Neural cell (in vitro differentiated cells): Measurements from ENCODE around the gene MECP2. TPM values are rescaled to one million over a fixed set of nuclear protein-coding genes. Genes with fewer than 3 reads are reported as not detected.

ENCODE experiments used
- H2AFZ ChIP-seq: fragments of 200-600, 300-800 bp; sonication (generic), shearing (Covaris generic); 2 replicates; pipeline ENCODE4 v1.6.0; 2014; ENCODE audit warnings: low read depth, mild to moderate bottlenecking, antibody characterized with exemption, low read length, moderate library complexity
- H3F3A ChIP-seq: fragments of 200-600 bp; shearing (Covaris generic); 2 replicates; pipeline ENCODE4 v1.6.1; 2016; ENCODE audit warnings: mild to moderate bottlenecking, moderate library complexity, mixed read lengths, antibody characterized with exemption, low read length; ENCODE audit not compliant: insufficient read depth, poor library complexity, severe bottlenecking
- H3K27ac ChIP-seq: fragments of 200-600, 300-800 bp; sonication (generic), shearing (Covaris generic); 2 replicates; pipeline ENCODE4 v1.5.1; 2014; ENCODE audit warnings: mild to moderate bottlenecking, low read length, moderate library complexity
- H3K27me3 ChIP-seq: fragments of 300-800, 200-600 bp; sonication (generic), shearing (Covaris generic); 2 replicates; pipeline ENCODE4 v1.6.0; 2014; ENCODE audit warnings: mild to moderate bottlenecking, low read depth, low read length, moderate library complexity; ENCODE audit not compliant: insufficient read depth
- H3K36me3 ChIP-seq: fragments of 300-800, 200-600 bp; sonication (generic), shearing (Covaris generic); 2 replicates; pipeline ENCODE4 v1.5.1; 2014; ENCODE audit warnings: mild to moderate bottlenecking, antibody characterized with exemption, low read length, moderate library complexity; ENCODE audit not compliant: insufficient read depth
- H3K4me2 ChIP-seq: fragments of 300-800, 200-600 bp; sonication (generic), shearing (Covaris generic); 2 replicates; pipeline ENCODE4 v1.6.0; 2014; ENCODE audit warnings: mild to moderate bottlenecking, low read length
- H3K4me3 ChIP-seq: fragments of 300-800, 200-600 bp; sonication (generic), shearing (Covaris generic); 2 replicates; pipeline ENCODE4 v1.5.1; 2014; ENCODE audit warnings: mild to moderate bottlenecking, low read length, moderate library complexity
- H3K79me2 ChIP-seq: fragments of 200-600 bp; shearing (Covaris generic); replicated peaks from 2 replicates; pipeline ENCODE4 v1.6.0; 2014; ENCODE audit warnings: mild to moderate bottlenecking, low read length, moderate library complexity; ENCODE audit not compliant: insufficient read depth
- H3K9ac ChIP-seq: fragments of 300-800, 200-600 bp; sonication (generic), shearing (Covaris generic); 2 replicates; pipeline ENCODE4 v1.6.1; 2016; ENCODE audit warnings: mild to moderate bottlenecking, low read length, mixed read lengths
- H3K9me2 ChIP-seq: fragments of 200-600 bp; shearing (Covaris generic); 2 replicates; pipeline ENCODE4 v1.6.1; 2016; ENCODE audit warnings: mild to moderate bottlenecking, low read length, mixed read lengths; ENCODE audit not compliant: insufficient read depth
- H3K9me3 ChIP-seq: fragments of 200-600, 300-800 bp; sonication (generic), shearing (Covaris generic); 2 replicates; pipeline ENCODE4 v1.6.1; 2016; ENCODE audit warnings: mild to moderate bottlenecking, mixed run types, low read length, moderate library complexity, mixed read lengths
- H4K20me1 ChIP-seq: fragments of 200-600 bp; shearing (Covaris generic); 2 replicates; pipeline ENCODE4 v1.6.1; 2016; ENCODE audit warnings: mild to moderate bottlenecking, mixed run types; ENCODE audit not compliant: insufficient read depth
- EP300 ChIP-seq: fragments of 450-650 bp; conservative IDR thresholded peaks from 2 replicates; pipeline ENCODE4 v1.6.1; 2014; ENCODE audit warnings: antibody characterized with exemption, mild to moderate bottlenecking, moderate library complexity; ENCODE audit not compliant: poor library complexity, severe bottlenecking
- EZH2 ChIP-seq: fragments of 200-600, 300-800 bp; shearing (Covaris generic), sonication (generic); IDR thresholded peaks from 2 replicates; pipeline ENCODE4 v1.6.1; 2014; ENCODE audit warnings: antibody characterized with exemption, low read length, borderline replicate concordance, mild to moderate bottlenecking; ENCODE audit not compliant: insufficient read depth, poor library complexity, severe bottlenecking
- MXI1 ChIP-seq: fragments of 450-650 bp; conservative IDR thresholded peaks from 2 replicates; pipeline ENCODE4 v1.6.1; 2014; ENCODE audit warnings: antibody characterized with exemption, mild to moderate bottlenecking; ENCODE audit not compliant: poor library complexity, severe bottlenecking
- POLR2AphosphoS5 ChIP-seq: IDR thresholded peaks from 2 replicates; pipeline ENCODE4 v1.6.1; 2012
- RAD21 ChIP-seq: fragments of 450-650 bp; conservative IDR thresholded peaks from 2 replicates; pipeline ENCODE4 v1.6.1; 2014; ENCODE audit warnings: antibody characterized with exemption, mild to moderate bottlenecking, moderate library complexity
- REST ChIP-seq: IDR thresholded peaks from 2 replicates; pipeline ENCODE4 v1.6.1; 2012; ENCODE audit warnings: borderline replicate concordance
- SMC3 ChIP-seq: fragments of 450-650 bp; conservative IDR thresholded peaks from 2 replicates; pipeline ENCODE4 v1.6.1; 2014; ENCODE audit warnings: antibody characterized with exemption, mild to moderate bottlenecking, moderate library complexity; ENCODE audit not compliant: poor library complexity
- TAF1 ChIP-seq: IDR thresholded peaks from 2 replicates; pipeline ENCODE4 v1.6.1; 2012; ENCODE audit warnings: low read depth
- polyA plus RNA-seq: library from polyadenylated mRNA; depleted of rRNA; stranded (reverse); fragments of >200 nt; gene quantifications from 2 replicates; pipeline ENCODE4 v1.2.3, GENCODE V29; 2014
- TF ChIP-seq, protein P1 (sequence below): fragments of 450-650 bp; IDR thresholded peaks from 2 replicates; pipeline ENCODE4 v1.5.1; 2014; ENCODE audit warnings: antibody characterized with exemption, mild to moderate bottlenecking, moderate library complexity; ENCODE audit not compliant: poor library complexity, severe bottlenecking

Gene MECP2
- polyA plus RNA-seq, 1 donor from 2014 or later = 14.5 TPM

GRCh38 chrX:154020536-154021115 lies 76.9 kb downstream of the MECP2 start:
- no peaks in the 10 kb centered on the region for H3K9me3 ChIP-seq
- no peaks in the 10 kb centered on the region for H3F3A ChIP-seq
- H3K4me2 ChIP-seq = no peak overlapping the region
- no peaks in the 10 kb centered on the region for H4K20me1 ChIP-seq
- H3K9me2 ChIP-seq = no peaks in the 10 kb centered on the region
- H3K4me3 ChIP-seq = peak overlapping the region; percentile 31
- H2AFZ ChIP-seq = no peak overlapping the region
- H3K9ac ChIP-seq = no peak overlapping the region
- H3K36me3 ChIP-seq = no peaks in the 10 kb centered on the region
- no peaks in the 10 kb centered on the region for H3K27me3 ChIP-seq
- no peak overlapping the region for H3K27ac ChIP-seq
- H3K79me2 ChIP-seq = no peaks in the 10 kb centered on the region
- TF ChIP-seq MXI1 (no peak), EZH2 (no peak), POLR2AphosphoS5 (no peak)

DNA sequence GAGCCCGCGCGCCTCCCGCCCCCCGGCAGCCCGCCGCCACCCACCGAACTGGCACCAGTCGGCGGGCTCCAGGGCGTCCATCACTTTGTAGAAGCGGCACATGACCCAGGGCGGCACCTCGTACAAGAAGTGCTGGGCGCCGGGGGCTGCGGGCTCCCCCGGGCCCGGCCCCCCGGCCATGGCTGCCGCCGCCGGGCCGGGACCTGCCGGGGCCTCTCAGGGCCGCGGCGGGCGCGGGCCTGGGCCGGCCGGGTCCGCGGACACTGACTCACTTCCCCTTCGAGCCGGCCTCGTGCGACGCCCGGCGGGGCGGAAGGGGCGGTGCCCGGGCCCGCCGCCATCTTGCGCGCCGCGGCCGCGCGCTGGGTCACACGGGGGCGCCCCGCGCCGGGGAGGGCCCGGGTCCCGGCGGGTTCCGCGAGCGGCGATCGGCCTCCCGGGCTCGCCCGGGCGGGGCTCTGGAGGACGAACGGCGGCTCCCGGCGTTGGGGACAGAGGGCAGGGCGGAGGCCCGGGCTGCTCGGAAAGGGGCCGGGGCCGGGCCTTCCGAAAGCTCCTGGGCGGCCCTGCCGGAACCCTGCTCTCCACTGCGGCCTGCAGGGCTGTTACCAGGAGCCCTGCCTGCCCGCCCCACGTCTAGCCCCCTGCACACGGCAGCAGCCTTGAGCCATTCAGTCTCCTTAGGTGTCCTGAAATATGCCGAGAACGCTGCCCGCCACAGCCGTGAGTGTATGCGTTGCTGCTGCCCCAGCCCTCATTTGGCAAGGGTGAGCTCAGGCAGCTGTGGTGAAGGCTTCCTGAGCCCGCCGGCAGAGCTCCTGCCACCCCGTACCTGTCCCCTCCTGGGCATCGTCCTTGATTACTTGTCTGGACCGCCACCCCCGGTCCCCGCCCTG lies 77.6 kb downstream of the MECP2 start, which contains the start of gene IRAK1:
IRAK1 (minus strand) TSS at position 270 of the 896 bp plus-strand sequence; CDS start at position 180, 90 bp downstream.
- no peak for TF ChIP-seq EZH2
- TF ChIP-seq MXI1 = no peak
- no peak for TF ChIP-seq RAD21

DNA sequence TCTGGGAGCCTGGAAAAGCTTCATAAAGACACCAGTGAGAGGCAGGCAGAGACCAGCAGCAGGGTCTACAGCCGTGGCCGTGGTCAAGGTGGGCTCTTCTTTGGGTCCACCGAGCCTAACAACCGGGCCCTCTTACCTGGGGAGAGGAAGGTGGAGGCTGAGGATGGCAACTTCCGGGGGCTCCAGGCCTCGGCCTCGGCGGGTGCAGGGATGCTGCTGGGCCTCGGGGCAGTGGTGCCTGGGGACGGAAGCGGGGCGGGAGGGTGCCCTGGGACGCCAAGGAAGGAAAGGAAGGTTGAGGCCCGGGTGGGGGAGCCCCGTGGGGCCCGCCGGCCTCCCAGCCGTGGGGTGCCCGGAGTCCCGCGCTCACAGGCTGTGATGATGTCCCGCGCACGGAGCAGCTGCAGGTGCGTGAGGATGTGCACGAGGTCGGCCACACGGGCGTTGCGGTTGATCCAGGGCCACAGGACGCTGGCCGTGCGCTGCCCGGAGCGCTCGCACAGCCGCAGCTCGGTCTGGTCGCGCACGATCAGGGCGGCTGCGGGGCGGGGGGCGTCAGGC lies 78.4 kb downstream of the MECP2 start:
- Histone ChIP-seq H2AFZ (no peak overlapping the region), H3K4me3 (no peak overlapping the region), H3K9me3 (no peaks in the 10 kb centered on the region), H3K9me2 (no peaks in the 10 kb centered on the region), H3K27me3 (no peaks in the 10 kb centered on the region), H4K20me1 (no peaks in the 10 kb centered on the region), H3K27ac (no peak overlapping the region), H3K9ac (no peak overlapping the region), H3K36me3 (no peaks in the 10 kb centered on the region), H3K4me2 (no peak overlapping the region), H3K79me2 (no peaks in the 10 kb centered on the region), H3F3A (no peaks in the 10 kb centered on the region)
- TF ChIP-seq, protein P1, sequence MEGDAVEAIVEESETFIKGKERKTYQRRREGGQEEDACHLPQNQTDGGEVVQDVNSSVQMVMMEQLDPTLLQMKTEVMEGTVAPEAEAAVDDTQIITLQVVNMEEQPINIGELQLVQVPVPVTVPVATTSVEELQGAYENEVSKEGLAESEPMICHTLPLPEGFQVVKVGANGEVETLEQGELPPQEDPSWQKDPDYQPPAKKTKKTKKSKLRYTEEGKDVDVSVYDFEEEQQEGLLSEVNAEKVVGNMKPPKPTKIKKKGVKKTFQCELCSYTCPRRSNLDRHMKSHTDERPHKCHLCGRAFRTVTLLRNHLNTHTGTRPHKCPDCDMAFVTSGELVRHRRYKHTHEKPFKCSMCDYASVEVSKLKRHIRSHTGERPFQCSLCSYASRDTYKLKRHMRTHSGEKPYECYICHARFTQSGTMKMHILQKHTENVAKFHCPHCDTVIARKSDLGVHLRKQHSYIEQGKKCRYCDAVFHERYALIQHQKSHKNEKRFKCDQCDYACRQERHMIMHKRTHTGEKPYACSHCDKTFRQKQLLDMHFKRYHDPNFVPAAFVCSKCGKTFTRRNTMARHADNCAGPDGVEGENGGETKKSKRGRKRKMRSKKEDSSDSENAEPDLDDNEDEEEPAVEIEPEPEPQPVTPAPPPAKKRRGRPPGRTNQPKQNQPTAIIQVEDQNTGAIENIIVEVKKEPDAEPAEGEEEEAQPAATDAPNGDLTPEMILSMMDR = no peak
- TF ChIP-seq TAF1 (no peak), EP300 (no peak), POLR2AphosphoS5 (no peak), SMC3 (no peak), MXI1 (no peak), REST (no peak), EZH2 (no peak), RAD21 (no peak)

More for the DNA sequence above, 77.6 kb downstream of the MECP2 start, which contains the start of gene IRAK1:
- no peaks in the 10 kb centered on the region for H3F3A ChIP-seq
- no peaks in the 10 kb centered on the region for H3K79me2 ChIP-seq
- no peak within 1 kb of the TSS for H3K4me2 ChIP-seq
- H3K27me3 ChIP-seq = no peaks in the 10 kb centered on the region
- H3K9me2 ChIP-seq = no peaks in the 10 kb centered on the region
- H3K27ac ChIP-seq = no peak within 1 kb of the TSS
- H2AFZ ChIP-seq = no peak within 1 kb of the TSS
- H3K9ac ChIP-seq = peak within 1 kb of the TSS; percentile 16
- no peaks in the 10 kb centered on the region for H4K20me1 ChIP-seq
- no peaks in the 10 kb centered on the region for H3K9me3 ChIP-seq
- H3K4me3 ChIP-seq = peak within 1 kb of the TSS; percentile 31
- no peaks in the 10 kb centered on the region for H3K36me3 ChIP-seq
